Stimulated activated CD8-positive, alpha-beta memory T cell treated with anti-CD3 and anti-CD28 coated beads, Interleukin-4, amount 100 ng/mL, for 48 hours (primary cell): ENCODE results near the gene TMEM80.
"Not testable (repeated sequence)": the region's sequence is repeated elsewhere in the genome, so short reads cannot be mapped to it uniquely, and the experiment has no call there.

Source experiments
- DNase-seq: peaks from one replicate; pipeline ENCODE4 v3.0.0-alpha.2; 2020

Gene TMEM80

GRCh38 chr11:680476-680875, 15.1 kb upstream of the TMEM80 start:
- DNase-seq, result no peak

- peak; percentile 67 for DNase-seq
Measured at GRCh38 chr11:680970-681369, 14.6 kb upstream of the TMEM80 start.

- DNase-seq, result no peak
Measured at GRCh38 chr11:686451-687243, 9.0 kb upstream of the TMEM80 start.

- DNase-seq, result no peak
Measured at GRCh38 chr11:687751-688150, 7.9 kb upstream of the TMEM80 start.

- DNase-seq, result no peak
Measured at GRCh38 chr11:688681-689080, 6.9 kb upstream of the TMEM80 start.

GRCh38 chr11:689625-690024, 6.0 kb upstream of the TMEM80 start:
- DNase-seq, result no peak

- not testable (repeated sequence) for DNase-seq
Measured at GRCh38 chr11:690244-690643, 5.4 kb upstream of the TMEM80 start.

GRCh38 chr11:690738-691633, 4.6 kb upstream of the TMEM80 start:
- DNase-seq, result no peak

- no peak for DNase-seq
Measured at GRCh38 chr11:691710-692590, 3.7 kb upstream of the TMEM80 start.

GRCh38 chr11:692824-693414, 2.7 kb upstream of the TMEM80 start:
- no peak for DNase-seq

GRCh38 chr11:693415-693831, 2.2 kb upstream of the TMEM80 start:
- DNase-seq, result no peak

- DNase-seq, result no peak
Measured at GRCh38 chr11:693887-694562, 1.6 kb upstream of the TMEM80 start.

- DNase-seq, result peak; percentile 99
Measured at GRCh38 chr11:694563-695287, 891 bp upstream of the TMEM80 start, which contains the start of gene DEAF1. Gene DEAF1, minus strand, starts transcription at chr11:695222. Its CDS starts 175 bp downstream, at chr11:695047.

GRCh38 chr11:695288-695537, 403 bp upstream of the TMEM80 start:
- no peak for DNase-seq

- DNase-seq, result no peak
Measured at GRCh38 chr11:696955-697491, 1.4 kb downstream of the TMEM80 start.

- no peak for DNase-seq
Measured at GRCh38 chr11:697811-698311, 2.2 kb downstream of the TMEM80 start.

GRCh38 chr11:698493-699115, 3.0 kb downstream of the TMEM80 start:
- no peak for DNase-seq

- no peak for DNase-seq
Measured at GRCh38 chr11:699116-699508, 3.5 kb downstream of the TMEM80 start.

- no peak for DNase-seq
Measured at GRCh38 chr11:699753-700152, 4.1 kb downstream of the TMEM80 start.

- DNase-seq, result no peak
Measured at GRCh38 chr11:701741-702461, 6.3 kb downstream of the TMEM80 start.
